ENCODE results near the gene BHLHA9. TPM values are rescaled to one million over a fixed set of nuclear protein-coding genes. Genes with fewer than 3 reads are reported as not detected.

Gene BHLHA9
- total and polyA plus RNA-seq, 2 of the 8 experiments (the other 6 are each of a cell fraction or from before 2014, with no cell fraction given), result 0.29 to 0.34 TPM

DNA sequence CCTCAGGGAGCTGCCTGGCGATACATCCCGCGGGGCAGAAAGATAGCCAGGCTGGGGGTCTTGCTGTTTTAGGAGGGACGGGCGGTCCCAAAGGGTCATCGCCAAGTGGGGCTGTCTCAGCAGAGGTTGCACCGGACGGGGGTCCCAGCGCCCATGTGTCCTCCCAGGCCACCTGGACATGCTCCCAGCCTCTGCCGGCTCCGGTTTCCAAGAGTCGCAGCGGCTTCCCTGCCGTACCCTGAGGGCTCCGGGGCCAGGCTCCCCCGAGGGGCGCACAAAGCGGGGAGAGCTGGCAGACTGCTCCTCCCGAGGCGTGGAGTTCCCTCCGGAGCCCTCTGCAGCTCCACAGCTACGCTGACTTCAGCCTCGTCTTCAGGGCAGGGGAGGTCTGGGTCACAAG, 10.4 kb downstream of the BHLHA9 start (continued):
- TF ChIP-seq, protein P1, sequence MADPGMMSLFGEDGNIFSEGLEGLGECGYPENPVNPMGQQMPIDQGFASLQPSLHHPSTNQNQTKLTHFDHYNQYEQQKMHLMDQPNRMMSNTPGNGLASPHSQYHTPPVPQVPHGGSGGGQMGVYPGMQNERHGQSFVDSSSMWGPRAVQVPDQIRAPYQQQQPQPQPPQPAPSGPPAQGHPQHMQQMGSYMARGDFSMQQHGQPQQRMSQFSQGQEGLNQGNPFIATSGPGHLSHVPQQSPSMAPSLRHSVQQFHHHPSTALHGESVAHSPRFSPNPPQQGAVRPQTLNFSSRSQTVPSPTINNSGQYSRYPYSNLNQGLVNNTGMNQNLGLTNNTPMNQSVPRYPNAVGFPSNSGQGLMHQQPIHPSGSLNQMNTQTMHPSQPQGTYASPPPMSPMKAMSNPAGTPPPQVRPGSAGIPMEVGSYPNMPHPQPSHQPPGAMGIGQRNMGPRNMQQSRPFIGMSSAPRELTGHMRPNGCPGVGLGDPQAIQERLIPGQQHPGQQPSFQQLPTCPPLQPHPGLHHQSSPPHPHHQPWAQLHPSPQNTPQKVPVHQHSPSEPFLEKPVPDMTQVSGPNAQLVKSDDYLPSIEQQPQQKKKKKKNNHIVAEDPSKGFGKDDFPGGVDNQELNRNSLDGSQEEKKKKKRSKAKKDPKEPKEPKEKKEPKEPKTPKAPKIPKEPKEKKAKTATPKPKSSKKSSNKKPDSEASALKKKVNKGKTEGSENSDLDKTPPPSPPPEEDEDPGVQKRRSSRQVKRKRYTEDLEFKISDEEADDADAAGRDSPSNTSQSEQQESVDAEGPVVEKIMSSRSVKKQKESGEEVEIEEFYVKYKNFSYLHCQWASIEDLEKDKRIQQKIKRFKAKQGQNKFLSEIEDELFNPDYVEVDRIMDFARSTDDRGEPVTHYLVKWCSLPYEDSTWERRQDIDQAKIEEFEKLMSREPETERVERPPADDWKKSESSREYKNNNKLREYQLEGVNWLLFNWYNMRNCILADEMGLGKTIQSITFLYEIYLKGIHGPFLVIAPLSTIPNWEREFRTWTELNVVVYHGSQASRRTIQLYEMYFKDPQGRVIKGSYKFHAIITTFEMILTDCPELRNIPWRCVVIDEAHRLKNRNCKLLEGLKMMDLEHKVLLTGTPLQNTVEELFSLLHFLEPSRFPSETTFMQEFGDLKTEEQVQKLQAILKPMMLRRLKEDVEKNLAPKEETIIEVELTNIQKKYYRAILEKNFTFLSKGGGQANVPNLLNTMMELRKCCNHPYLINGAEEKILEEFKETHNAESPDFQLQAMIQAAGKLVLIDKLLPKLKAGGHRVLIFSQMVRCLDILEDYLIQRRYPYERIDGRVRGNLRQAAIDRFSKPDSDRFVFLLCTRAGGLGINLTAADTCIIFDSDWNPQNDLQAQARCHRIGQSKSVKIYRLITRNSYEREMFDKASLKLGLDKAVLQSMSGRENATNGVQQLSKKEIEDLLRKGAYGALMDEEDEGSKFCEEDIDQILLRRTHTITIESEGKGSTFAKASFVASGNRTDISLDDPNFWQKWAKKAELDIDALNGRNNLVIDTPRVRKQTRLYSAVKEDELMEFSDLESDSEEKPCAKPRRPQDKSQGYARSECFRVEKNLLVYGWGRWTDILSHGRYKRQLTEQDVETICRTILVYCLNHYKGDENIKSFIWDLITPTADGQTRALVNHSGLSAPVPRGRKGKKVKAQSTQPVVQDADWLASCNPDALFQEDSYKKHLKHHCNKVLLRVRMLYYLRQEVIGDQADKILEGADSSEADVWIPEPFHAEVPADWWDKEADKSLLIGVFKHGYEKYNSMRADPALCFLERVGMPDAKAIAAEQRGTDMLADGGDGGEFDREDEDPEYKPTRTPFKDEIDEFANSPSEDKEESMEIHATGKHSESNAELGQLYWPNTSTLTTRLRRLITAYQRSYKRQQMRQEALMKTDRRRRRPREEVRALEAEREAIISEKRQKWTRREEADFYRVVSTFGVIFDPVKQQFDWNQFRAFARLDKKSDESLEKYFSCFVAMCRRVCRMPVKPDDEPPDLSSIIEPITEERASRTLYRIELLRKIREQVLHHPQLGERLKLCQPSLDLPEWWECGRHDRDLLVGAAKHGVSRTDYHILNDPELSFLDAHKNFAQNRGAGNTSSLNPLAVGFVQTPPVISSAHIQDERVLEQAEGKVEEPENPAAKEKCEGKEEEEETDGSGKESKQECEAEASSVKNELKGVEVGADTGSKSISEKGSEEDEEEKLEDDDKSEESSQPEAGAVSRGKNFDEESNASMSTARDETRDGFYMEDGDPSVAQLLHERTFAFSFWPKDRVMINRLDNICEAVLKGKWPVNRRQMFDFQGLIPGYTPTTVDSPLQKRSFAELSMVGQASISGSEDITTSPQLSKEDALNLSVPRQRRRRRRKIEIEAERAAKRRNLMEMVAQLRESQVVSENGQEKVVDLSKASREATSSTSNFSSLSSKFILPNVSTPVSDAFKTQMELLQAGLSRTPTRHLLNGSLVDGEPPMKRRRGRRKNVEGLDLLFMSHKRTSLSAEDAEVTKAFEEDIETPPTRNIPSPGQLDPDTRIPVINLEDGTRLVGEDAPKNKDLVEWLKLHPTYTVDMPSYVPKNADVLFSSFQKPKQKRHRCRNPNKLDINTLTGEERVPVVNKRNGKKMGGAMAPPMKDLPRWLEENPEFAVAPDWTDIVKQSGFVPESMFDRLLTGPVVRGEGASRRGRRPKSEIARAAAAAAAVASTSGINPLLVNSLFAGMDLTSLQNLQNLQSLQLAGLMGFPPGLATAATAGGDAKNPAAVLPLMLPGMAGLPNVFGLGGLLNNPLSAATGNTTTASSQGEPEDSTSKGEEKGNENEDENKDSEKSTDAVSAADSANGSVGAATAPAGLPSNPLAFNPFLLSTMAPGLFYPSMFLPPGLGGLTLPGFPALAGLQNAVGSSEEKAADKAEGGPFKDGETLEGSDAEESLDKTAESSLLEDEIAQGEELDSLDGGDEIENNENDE (IDR thresholded peaks at IDR 0.05; ENCODE audit: insufficient replicate concordance, low read length), result no peak
- no peak for TF ChIP-seq TCF12 (IDR thresholded peaks at IDR 0.05; ENCODE audit: low read depth, low read length)
